Measurements from ENCODE around the gene STK32B. TPM values are rescaled to one million over a fixed set of nuclear protein-coding genes. Genes with fewer than 3 reads are reported as not detected.
"Not testable (repeated sequence)": the region's sequence is repeated elsewhere in the genome, so short reads cannot be mapped to it uniquely, and the experiment has no call there.

The STK32B gene
- total and polyA plus RNA-seq, 9 of the 15 experiments (the other 6 are each of a cell fraction or from before 2014, with no cell fraction given): 0.03 to 0.20 (median 0.07) TPM; not detected in 2

GRCh38 chr4:5298000-5298787 is 246.9 kb downstream of the STK32B start:
- H4K20me1 ChIP-seq (replicated peaks; ENCODE audit: control insufficient read depth, insufficient read depth, low read length); DNase-seq (ENCODE audit: extremely low read depth in 1 of 4, low spot score in 3 of 4); H3K79me2 ChIP-seq (ENCODE audit: control insufficient read depth, insufficient read depth, low read length); H3K27me3 ChIP-seq (ENCODE audit: control insufficient read depth in 2 of 2, insufficient read depth in 2 of 2, low read length in 2 of 2); in situ Hi-C loops (cut with MboI); CTCF ChIA-PET (ENCODE audit: low intra/inter-chr PET ratio); H3K4me3 ChIP-seq; H3K9ac ChIP-seq (ENCODE audit: insufficient read depth in 1 of 2, low read depth in 2 of 2, low read length in 2 of 2); H3K4me2 ChIP-seq (ENCODE audit: insufficient read depth, low read length); H2AFZ ChIP-seq (ENCODE audit: low read depth, low read length); H3K36me3 ChIP-seq (ENCODE audit: control insufficient read depth, insufficient read depth, low read length); H3K9me3 ChIP-seq (replicated peaks; ENCODE audit: control insufficient read depth, insufficient read depth, low read depth, low read length); FAIRE-seq; H3K9me1 ChIP-seq (ENCODE audit: control insufficient read depth, insufficient read depth, low read length); ATAC-seq; H3K4me1 ChIP-seq (replicated peaks in 1 of 2; ENCODE audit: control insufficient read depth in 2 of 2, insufficient read depth in 2 of 2, low read length in 2 of 2); intact Hi-C loops (cut with micrococcal nuclease); POLR2A ChIA-PET; H3K27ac ChIP-seq (ENCODE audit: extremely low read depth, low read depth, low read length); BruUV-seq (replicated peaks): not testable (repeated sequence)
- 0% methylated on average over 9 of the region's 9 CpGs for WGBS (ENCODE audit: insufficient coverage, low coverage, missing lambda C conversion rate)

DNA sequence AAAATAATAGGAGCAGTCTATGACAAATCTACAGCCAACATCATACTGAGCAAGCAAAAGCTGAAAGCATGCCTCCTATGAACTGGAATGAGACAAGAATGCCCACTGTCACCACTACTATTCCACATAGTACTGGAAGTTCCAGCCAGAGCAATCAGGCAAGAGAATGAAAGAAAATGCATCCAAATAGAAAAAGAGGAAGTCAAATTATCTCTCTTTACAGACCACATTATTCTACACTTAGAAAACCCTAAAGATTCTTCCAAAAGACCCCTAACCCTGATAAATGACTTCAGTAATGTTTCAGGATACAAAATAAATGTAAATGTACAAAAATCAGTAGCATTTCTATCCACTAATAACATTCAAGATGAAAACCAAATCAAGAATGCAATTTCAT is 249.0 kb downstream of the STK32B start:
- no peak for ATAC-seq
- intact Hi-C loops (cut with micrococcal nuclease) (no loop called here), in situ Hi-C loops (cut with MboI) (no loop called here)
- H3K36me3 ChIP-seq (ENCODE audit: control insufficient read depth, insufficient read depth, low read length): no peaks in the 10 kb centered on the region
- POLR2A ChIA-PET: no interaction called here
- no peaks in the 10 kb centered on the region for H3K79me2 ChIP-seq (ENCODE audit: control insufficient read depth, insufficient read depth, low read length)
- no peaks in the 10 kb centered on the region for H3K4me1 ChIP-seq (replicated peaks in 1 of 2; ENCODE audit: control insufficient read depth in 2 of 2, insufficient read depth in 2 of 2, low read length in 2 of 2)
- DNase-seq (ENCODE audit: extremely low read depth in 1 of 4, low spot score in 3 of 4): no peak
- no peak for FAIRE-seq
- no peaks in the 10 kb centered on the region for H3K9me3 ChIP-seq (replicated peaks; ENCODE audit: control insufficient read depth, insufficient read depth, low read depth, low read length)
- no peaks in the 10 kb centered on the region for H4K20me1 ChIP-seq (replicated peaks; ENCODE audit: control insufficient read depth, insufficient read depth, low read length)
- TF ChIP-seq NR3C1 (CRISPR knock-in tag; IDR thresholded peaks at IDR 0.05) (no peak), SPI1 (IDR thresholded peaks at IDR 0.05; ENCODE audit: borderline replicate concordance, low read depth, low read length) (peak; percentile 57)
- no peaks in the 10 kb centered on the region for H3K9me1 ChIP-seq (ENCODE audit: control insufficient read depth, insufficient read depth, low read length)
- H3K4me2 ChIP-seq (ENCODE audit: insufficient read depth, low read length): no peak overlapping the region
- no peaks in the 10 kb centered on the region for H3K27me3 ChIP-seq (ENCODE audit: control insufficient read depth in 2 of 2, insufficient read depth in 2 of 2, low read length in 2 of 2)
- H3K4me3 ChIP-seq: no peak overlapping the region
- CTCF ChIA-PET (ENCODE audit: low intra/inter-chr PET ratio): no interaction called here
- H3K9ac ChIP-seq (ENCODE audit: insufficient read depth in 1 of 2, low read depth in 2 of 2, low read length in 2 of 2): no peak overlapping the region
- H3K27ac ChIP-seq (ENCODE audit: extremely low read depth, low read depth, low read length): no peak overlapping the region
- no peak overlapping the region for H2AFZ ChIP-seq (ENCODE audit: low read depth, low read length)
- BruUV-seq (replicated peaks): no TSS peak
